ENCODE data around the gene ZNF256.

Gene ZNF256

GRCh38 chr19:57905258-57905657 lies 42.2 kb downstream of the ZNF256 start:
- FAIRE-seq, result no peak
- no peak for DNase-seq (ENCODE audit: insufficient read length, low spot score)
- TF ChIP-seq TAF1 (IDR thresholded peaks at IDR 0.05; ENCODE audit: low read depth, low read length), result no peak
- TF ChIP-seq POLR2AphosphoS5 (IDR thresholded peaks at IDR 0.05; ENCODE audit: low read depth, low read length), result no peak
- TF ChIP-seq SPI1 (IDR thresholded peaks at IDR 0.05; ENCODE audit: low read depth, low read length), result no peak
- no peak for TF ChIP-seq POU2F2 (IDR thresholded peaks at IDR 0.05; ENCODE audit: low read depth, low read length)
- no peak for TF ChIP-seq POLR2A (IDR thresholded peaks at IDR 0.05; ENCODE audit: low read depth, low read length)
- TF ChIP-seq PAX5 (IDR thresholded peaks at IDR 0.05; ENCODE audit: insufficient read depth, low read length, severe bottlenecking), result no peak

- no peak for DNase-seq (ENCODE audit: insufficient read length, low spot score)
- FAIRE-seq, result no peak
- TF ChIP-seq TAF1 (IDR thresholded peaks at IDR 0.05; ENCODE audit: low read depth, low read length) (no peak), POLR2A (IDR thresholded peaks at IDR 0.05; ENCODE audit: low read depth, low read length) (no peak), PAX5 (IDR thresholded peaks at IDR 0.05; ENCODE audit: insufficient read depth, low read length, severe bottlenecking) (no peak), POLR2AphosphoS5 (IDR thresholded peaks at IDR 0.05; ENCODE audit: low read depth, low read length) (no peak), POU2F2 (IDR thresholded peaks at IDR 0.05; ENCODE audit: low read depth, low read length) (no peak), SPI1 (IDR thresholded peaks at IDR 0.05; ENCODE audit: low read depth, low read length) (no peak)
These were observed 43.8 kb downstream of the ZNF256 start for GRCh38 chr19:57903618-57904184.

GRCh38 chr19:57900311-57900710 lies 47.2 kb downstream of the ZNF256 start:
- TF ChIP-seq SPI1 (IDR thresholded peaks at IDR 0.05; ENCODE audit: low read depth, low read length), result no peak
- TF ChIP-seq TAF1 (IDR thresholded peaks at IDR 0.05; ENCODE audit: low read depth, low read length), result no peak
- TF ChIP-seq PAX5 (IDR thresholded peaks at IDR 0.05; ENCODE audit: insufficient read depth, low read length, severe bottlenecking), result no peak
- TF ChIP-seq POLR2AphosphoS5 (IDR thresholded peaks at IDR 0.05; ENCODE audit: low read depth, low read length), result no peak
- no peak for TF ChIP-seq POU2F2 (IDR thresholded peaks at IDR 0.05; ENCODE audit: low read depth, low read length)
- no peak for TF ChIP-seq POLR2A (IDR thresholded peaks at IDR 0.05; ENCODE audit: low read depth, low read length)
- no peak for FAIRE-seq

More at GRCh38 chr19:57900311-57900710, 47.2 kb downstream of the ZNF256 start:
- no peak for DNase-seq (ENCODE audit: insufficient read length, low spot score)

Measured in GM12891 (cell line).